H1 (cell line): ENCODE measurements around the gene CELA2A. TPM values are rescaled to one million over a fixed set of nuclear protein-coding genes. Genes with fewer than 3 reads are reported as not detected.

ENCODE experiments used
- CTCF ChIA-PET: fragments of 300-600 bp; sonication (Branson Sonifier 250); formaldehyde crosslinking; loops from one replicate; lab custom pipeline; 2021; ENCODE audit not compliant: partially characterized antibody; lab: Charles Lee
- POLR2A ChIA-PET: fragments of 300-600 bp; sonication (Branson Sonifier 250); formaldehyde crosslinking; loops from one replicate; lab custom pipeline; 2021; ENCODE audit warnings: inconsistent platforms; ENCODE audit not compliant: partially characterized antibody; lab: Charles Lee
- DNase-seq, 2 experiments: peaks; one replicate each; pipeline versions ENCODE4 v3.0.0 to v3.0.0-alpha.2; 2010 to 2022; ENCODE audit warnings: low spot score in 2 of 2, low read depth in 1 of 2, mixed read lengths in 1 of 2
- FAIRE-seq: peaks from 2 replicates; lab custom pipeline; 2011; peaks lifted over from hg19 to GRCh38; lab: Jason Lieb, UNC
- H2AFZ ChIP-seq: 2 replicates; pipeline ENCODE4 v1.8.1; 2012; ENCODE audit warnings: low read length, inconsistent platforms
- H2AK5ac ChIP-seq: 2 replicates; pipeline ENCODE4 v1.6.1; 2013; ENCODE audit warnings: low read depth, low read length
- H2BK120ac ChIP-seq: replicated peaks from 2 replicates; pipeline ENCODE3; 2013; ENCODE audit warnings: low read depth, low read length, inconsistent platforms
- H2BK12ac ChIP-seq: 2 replicates; pipeline ENCODE4 v1.6.1; 2013; ENCODE audit warnings: low read depth, low read length
- H2BK15ac ChIP-seq: 2 replicates; pipeline ENCODE4 v1.6.1; 2013; ENCODE audit warnings: low read length
- H2BK20ac ChIP-seq: 2 replicates; pipeline ENCODE4 v1.6.1; 2013; ENCODE audit warnings: low read length
- H2BK5ac ChIP-seq: 2 replicates; pipeline ENCODE4 v1.6.1; 2013; ENCODE audit warnings: low read depth, low read length
- H3K14ac ChIP-seq: 2 replicates; pipeline ENCODE4 v1.6.1; 2013; ENCODE audit warnings: inconsistent platforms; ENCODE audit not compliant: insufficient read length
- H3K18ac ChIP-seq: 2 replicates; pipeline ENCODE4 v1.6.1; 2013; ENCODE audit warnings: low read length; ENCODE audit errors: extremely low read depth
- H3K23ac ChIP-seq: 2 replicates; pipeline ENCODE4 v1.6.1; 2013; ENCODE audit warnings: inconsistent platforms; ENCODE audit not compliant: insufficient read length
- H3K23me2 ChIP-seq: 2 replicates; pipeline ENCODE4 v1.6.1; 2013; ENCODE audit warnings: low read depth, low read length
- H3K27ac ChIP-seq: 2 replicates; pipeline ENCODE4 v1.6.1; 2011; ENCODE audit warnings: low read depth, low read length, inconsistent platforms
- H3K27me3 ChIP-seq, 4 experiments: replicated peaks in 1 of 4; 1 replicate in 1 of 4; 2 replicates in 3 of 4; pipeline versions ENCODE4 v1.6.1 to v1.8.1; 2011 to 2013; ENCODE audit warnings: low read length in 3 of 4, mild to moderate bottlenecking in 3 of 4, inconsistent platforms in 2 of 4, mixed read lengths in 2 of 4, moderate library complexity in 1 of 4; ENCODE audit not compliant: control insufficient read depth in 3 of 4, insufficient read depth in 3 of 4; ENCODE audit errors: extremely low read depth in 1 of 4
- H3K36me3 ChIP-seq, 4 experiments: 2 replicates each; pipeline versions ENCODE4 v1.6.1 to v1.8.1; 2011 to 2013; ENCODE audit warnings: mild to moderate bottlenecking in 4 of 4, low read length in 3 of 4, moderate library complexity in 2 of 4, control low read depth in 1 of 4, inconsistent platforms in 1 of 4; ENCODE audit not compliant: insufficient read depth in 4 of 4, control insufficient read depth in 2 of 4
- H3K4ac ChIP-seq: replicated peaks from 2 replicates; pipeline ENCODE3; 2013; ENCODE audit warnings: low read length, low read depth, mixed read lengths, inconsistent platforms; ENCODE audit not compliant: insufficient read length
- H3K4me1 ChIP-seq, 4 experiments: replicated peaks in 1 of 4; 1 replicate in 1 of 4; 2 replicates in 3 of 4; pipeline versions ENCODE4 v1.6.1 to v1.8.1; 2011 to 2013; ENCODE audit warnings: low read length in 3 of 4, inconsistent platforms in 2 of 4, mixed read lengths in 1 of 4; ENCODE audit not compliant: insufficient read depth in 4 of 4, control insufficient read depth in 3 of 4
- H3K4me2 ChIP-seq, 2 experiments: 2 replicates each; pipeline versions ENCODE4 v1.6.1 to v1.8.1; 2011 to 2013; ENCODE audit warnings: low read depth in 2 of 2, low read length in 2 of 2, control low read depth in 1 of 2, inconsistent platforms in 1 of 2, mild to moderate bottlenecking in 1 of 2; ENCODE audit not compliant: insufficient read depth in 1 of 2
- H3K4me3 ChIP-seq, 4 experiments: fragments of 200-600, 300-600 bp in 1 of 4; sonication (generic), shearing (Covaris generic), sonication (Bioruptor Twin) in 1 of 4; 2 replicates each; pipeline versions ENCODE4 v1.5.1 to v1.8.1; 2011 to 2016; ENCODE audit warnings: low read length in 4 of 4, low read depth in 3 of 4, control low read depth in 2 of 4, inconsistent platforms in 2 of 4, mild to moderate bottlenecking in 2 of 4, mixed read lengths in 1 of 4, moderate library complexity in 1 of 4; ENCODE audit not compliant: insufficient read depth in 2 of 4; ENCODE audit errors: extremely low read depth in 1 of 4
- H3K56ac ChIP-seq: replicated peaks from 2 replicates; pipeline ENCODE3; 2013; ENCODE audit warnings: low read depth, mild to moderate bottlenecking, mixed read lengths, low read length, inconsistent platforms; ENCODE audit not compliant: insufficient read length
- H3K79me1 ChIP-seq: 2 replicates; pipeline ENCODE4 v1.6.1; 2013; ENCODE audit warnings: low read depth, low read length, control low read depth
- H3K79me2 ChIP-seq, 2 experiments: 2 replicates each; pipeline versions ENCODE4 v1.6.1 to v1.8.1; 2012 to 2013; ENCODE audit warnings: low read length in 2 of 2, mild to moderate bottlenecking in 2 of 2, inconsistent platforms in 1 of 2; ENCODE audit not compliant: insufficient read depth in 2 of 2, control insufficient read depth in 1 of 2
- H3K9ac ChIP-seq, 4 experiments: replicated peaks in 1 of 4; 1 replicate in 1 of 4; 2 replicates in 3 of 4; pipeline versions ENCODE4 v1.6.1 to v1.8.1; 2011 to 2013; ENCODE audit warnings: low read depth in 3 of 4, low read length in 3 of 4, control low read depth in 2 of 4, mild to moderate bottlenecking in 2 of 4, moderate library complexity in 2 of 4, inconsistent platforms in 1 of 4; ENCODE audit errors: extremely low read depth in 1 of 4
- H3K9me3 ChIP-seq, 2 experiments: 2 replicates each; pipeline versions ENCODE4 v1.6.1 to v1.8.1; 2012 to 2013; ENCODE audit warnings: mild to moderate bottlenecking in 2 of 2, moderate library complexity in 2 of 2, control low read depth in 1 of 2, inconsistent platforms in 1 of 2, low read depth in 1 of 2, low read length in 1 of 2, mixed read lengths in 1 of 2; ENCODE audit not compliant: insufficient read depth in 2 of 2
- H4K20me1 ChIP-seq, 2 experiments: replicated peaks in 1 of 2; 2 replicates each; pipeline versions ENCODE3 to v1.8.1; 2011 to 2013; ENCODE audit warnings: inconsistent platforms in 2 of 2, low read length in 2 of 2, mild to moderate bottlenecking in 1 of 2; ENCODE audit not compliant: insufficient read depth in 2 of 2, control insufficient read depth in 1 of 2
- H4K5ac ChIP-seq: 2 replicates; pipeline ENCODE4 v1.6.1; 2013; ENCODE audit warnings: low read length, low read depth, mixed read lengths, inconsistent platforms; ENCODE audit not compliant: insufficient read length
- H4K8ac ChIP-seq: 2 replicates; pipeline ENCODE4 v1.8.0; 2013; ENCODE audit warnings: mild to moderate bottlenecking, moderate library complexity, low read length, inconsistent platforms; ENCODE audit not compliant: insufficient read depth; ENCODE audit errors: extremely low read depth
- H4K91ac ChIP-seq: replicated peaks from 2 replicates; pipeline ENCODE3; 2013; ENCODE audit warnings: low read length, mixed read lengths, inconsistent platforms; ENCODE audit not compliant: insufficient read length
- GABPA ChIP-seq: IDR thresholded peaks from 2 replicates; pipeline ENCODE4 v1.6.1; 2011; ENCODE audit warnings: mild to moderate bottlenecking, low read length, moderate library complexity, borderline replicate concordance; ENCODE audit not compliant: insufficient read depth
- POU5F1 ChIP-seq: IDR thresholded peaks from 2 replicates; pipeline ENCODE4 v1.6.1; 2011; ENCODE audit warnings: low read depth, mild to moderate bottlenecking, low read length, moderate library complexity
- WGBS, 2 experiments: shearing (Covaris generic) in 1 of 2; methylation state at CpG; one replicate each; pipeline versions ENCODE4 v1.1.6 to v1.1.7; 2013 to 2015; ENCODE audit warnings: low lambda C conversion rate in 2 of 2, mixed read lengths in 2 of 2, inconsistent platforms in 1 of 2, low coverage in 1 of 2, missing lambda C conversion rate in 1 of 2; ENCODE audit not compliant: insufficient replicate concordance in 2 of 2, insufficient coverage in 1 of 2, insufficient read length in 1 of 2; ENCODE audit errors: extremely low coverage in 1 of 2, missing lambda C conversion rate in 1 of 2; 5-methylcytosine and 5-hydroxymethylcytosine counted together
- polyA plus RNA-seq, 7 experiments: library from polyadenylated mRNA; depleted of rRNA in 3 of 7; stranded (reverse) in 5 of 7; unstranded in 2 of 7; fragments of >200 nt in 5 of 7; fragments of 200-250 nt in 2 of 7; gene quantifications; 1 replicate in 5 of 7; 2 replicates in 1 of 7; 4 replicates in 1 of 7; pipeline versions ENCODE4 v1.2.1 to v1.2.3, GENCODE V29; 2011 to 2013; ENCODE audit warnings: missing spikeins in 2 of 7, mixed read lengths in 2 of 7
- total RNA-seq: library from RNA; stranded (reverse); fragmentation: NEBNext Ultra II Directional; extraction: Animal tissue kit (Norgen Biotek cat#: 25700); gene quantifications from 2 replicates; pipeline ENCODE4 v1.2.1, GENCODE V29; 2021

CELA2A gene
- total and polyA plus RNA-seq, 2 of the 8 experiments (the other 6 are each of a cell fraction or from before 2014, with no cell fraction given) = not detected

DNA sequence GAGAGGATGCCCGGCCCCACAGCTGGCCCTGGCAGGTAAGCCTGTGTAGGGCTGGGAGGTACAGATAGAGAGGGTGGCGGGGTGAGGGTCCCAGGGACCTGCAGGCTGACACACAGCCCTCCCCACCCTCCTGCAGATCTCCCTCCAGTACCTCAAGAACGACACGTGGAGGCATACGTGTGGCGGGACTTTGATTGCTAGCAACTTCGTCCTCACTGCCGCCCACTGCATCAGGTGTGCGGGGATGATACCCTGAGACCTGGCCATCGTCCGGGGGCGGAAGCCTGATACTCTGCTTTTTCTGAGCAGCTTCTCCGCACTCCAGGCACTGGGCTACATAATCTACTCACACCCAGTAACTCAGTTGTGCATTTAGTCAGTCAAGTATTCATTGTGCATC, 16.2 kb upstream of the CELA2A start:
- no peak for FAIRE-seq
- TF ChIP-seq POU5F1 = no peak
- TF ChIP-seq GABPA = no peak

More for the DNA sequence above, 16.2 kb upstream of the CELA2A start:
- no peak overlapping the region for H2BK15ac ChIP-seq
- H4K20me1 ChIP-seq = no peaks in the 10 kb centered on the region
- no peak overlapping the region for H3K4ac ChIP-seq
- no peak overlapping the region for H3K23ac ChIP-seq
- no peaks in the 10 kb centered on the region for H3K9me3 ChIP-seq
- H2AFZ ChIP-seq = no peak overlapping the region
- no peak overlapping the region for H3K56ac ChIP-seq
- POLR2A ChIA-PET = no interaction called here
- no peak overlapping the region for H2BK20ac ChIP-seq
- no peak overlapping the region for H3K18ac ChIP-seq
- H3K27me3 ChIP-seq = no peaks in the 10 kb centered on the region
- no peak overlapping the region for H3K14ac ChIP-seq
- H2BK12ac ChIP-seq = no peak overlapping the region
- H3K27ac ChIP-seq = no peak overlapping the region
- H4K91ac ChIP-seq = no peak overlapping the region
- H3K9ac ChIP-seq = no peak overlapping the region
- H4K8ac ChIP-seq = no peak overlapping the region
- no peaks in the 10 kb centered on the region for H3K79me2 ChIP-seq
- CTCF ChIA-PET = interaction anchor here (1.0 to 2.0 kb wide), 3 partner anchors 9 to 117 kb away, joined by 3 to 12 read pairs (median 3); no protein-coding TSS in a partner anchor
- no peaks in the 10 kb centered on the region; a peak in 1 of 7 replicates for H3K4me1 ChIP-seq
- H3K79me1 ChIP-seq = no peaks in the 10 kb centered on the region
- no peak for DNase-seq
- H3K4me2 ChIP-seq = no peak overlapping the region
- H4K5ac ChIP-seq = no peak overlapping the region
- 94% methylated on average over 11 of the region's 13 CpGs; no CpG with 5 or more reads in 1 of the 2 experiments for WGBS, 2 experiments
- no peak overlapping the region for H2BK5ac ChIP-seq
- H3K4me3 ChIP-seq = no peak overlapping the region
- no peak overlapping the region for H2BK120ac ChIP-seq
- H3K36me3 ChIP-seq = no peaks in the 10 kb centered on the region
- H3K23me2 ChIP-seq = no peaks in the 10 kb centered on the region; the same call in 1 of the 2 replicates
- H2AK5ac ChIP-seq = no peak overlapping the region
